ENCODE results near the gene IDH1.
"Not testable (repeated sequence)": the region's sequence is repeated elsewhere in the genome, so short reads cannot be mapped to it uniquely, and the experiment has no call there.

Gene IDH1

DNA sequence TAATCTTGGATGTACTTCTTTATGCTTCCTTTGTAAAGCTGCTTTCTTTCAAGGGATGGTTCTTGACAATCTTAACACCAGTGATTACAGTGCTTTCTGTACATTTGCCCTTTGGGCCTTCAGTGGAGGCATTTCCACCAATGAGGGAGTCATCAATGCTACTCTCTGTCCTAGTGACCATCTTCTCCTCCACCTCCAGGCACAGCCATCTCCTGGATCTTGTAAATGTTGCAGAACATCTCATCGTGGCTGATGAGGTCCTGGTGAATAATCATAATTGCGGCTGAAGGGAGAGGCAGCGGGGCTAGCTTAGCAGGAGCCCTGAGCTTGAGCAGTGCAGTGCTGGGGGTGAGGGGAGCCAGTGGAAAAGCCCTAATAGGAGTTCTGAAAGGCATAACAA is 32.5 kb downstream of the IDH1 start:
- H3K4me3 ChIP-seq (ENCODE audit: low read depth, low read length) = no peak overlapping the region
- in situ Hi-C loops (cut with HindIII; ENCODE audit: low sequenced_read_pairs) = no loop called here
- DNase-seq (ENCODE audit: low read depth) = no peak
- no peak for TF ChIP-seq CTCF (IDR thresholded peaks at IDR 0.05; ENCODE audit: low read depth, low read length, missing control alignments)

DNA sequence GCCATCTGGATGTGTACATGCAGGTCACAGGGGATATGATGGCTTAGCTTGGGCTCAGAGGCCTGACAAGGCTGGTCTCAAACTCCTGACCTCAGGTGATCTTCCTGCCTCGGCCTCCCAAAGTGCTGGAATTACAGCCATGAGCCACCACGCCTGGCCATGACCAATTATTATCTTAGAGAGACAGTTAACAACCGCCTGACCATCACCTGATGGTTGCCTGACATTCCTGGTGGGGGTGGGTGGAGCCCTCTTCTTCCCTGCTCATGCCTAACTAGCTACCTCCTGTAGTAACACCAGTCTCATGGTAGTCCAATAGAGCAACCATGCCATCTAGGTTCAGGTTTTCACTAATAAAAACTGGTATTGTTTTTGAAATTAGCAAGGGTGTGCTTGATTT is 33.0 kb downstream of the IDH1 start:
- DNase-seq (ENCODE audit: low read depth); in situ Hi-C loops (cut with HindIII; ENCODE audit: low sequenced_read_pairs); H3K4me3 ChIP-seq (ENCODE audit: low read depth, low read length): not testable (repeated sequence)

GRCh38 chr2:208210688-208211451 is 44.0 kb downstream of the IDH1 start:
- H3K4me3 ChIP-seq (ENCODE audit: low read depth, low read length) = no peak overlapping the region
- no peak for DNase-seq (ENCODE audit: low read depth)
- no peak for TF ChIP-seq CTCF (IDR thresholded peaks at IDR 0.05; ENCODE audit: low read depth, low read length, missing control alignments)
- in situ Hi-C loops (cut with HindIII; ENCODE audit: low sequenced_read_pairs) = no loop called here

- no peak for TF ChIP-seq CTCF (IDR thresholded peaks at IDR 0.05; ENCODE audit: low read depth, low read length, missing control alignments)
- H3K4me3 ChIP-seq (ENCODE audit: low read depth, low read length) = no peak overlapping the region
Observed at GRCh38 chr2:208208335-208209085, 46.4 kb downstream of the IDH1 start.

GRCh38 chr2:208207769-208208168 is 47.1 kb downstream of the IDH1 start:
- H3K4me3 ChIP-seq (ENCODE audit: low read depth, low read length) = no peak overlapping the region
- TF ChIP-seq CTCF (IDR thresholded peaks at IDR 0.05; ENCODE audit: low read depth, low read length, missing control alignments) = no peak
- DNase-seq (ENCODE audit: low read depth) = no peak
- in situ Hi-C loops (cut with HindIII; ENCODE audit: low sequenced_read_pairs) = no loop called here

More at GRCh38 chr2:208208335-208209085, 46.4 kb downstream of the IDH1 start:
- DNase-seq (ENCODE audit: low read depth) = no peak
- in situ Hi-C loops (cut with HindIII; ENCODE audit: low sequenced_read_pairs) = no loop called here

DNA sequence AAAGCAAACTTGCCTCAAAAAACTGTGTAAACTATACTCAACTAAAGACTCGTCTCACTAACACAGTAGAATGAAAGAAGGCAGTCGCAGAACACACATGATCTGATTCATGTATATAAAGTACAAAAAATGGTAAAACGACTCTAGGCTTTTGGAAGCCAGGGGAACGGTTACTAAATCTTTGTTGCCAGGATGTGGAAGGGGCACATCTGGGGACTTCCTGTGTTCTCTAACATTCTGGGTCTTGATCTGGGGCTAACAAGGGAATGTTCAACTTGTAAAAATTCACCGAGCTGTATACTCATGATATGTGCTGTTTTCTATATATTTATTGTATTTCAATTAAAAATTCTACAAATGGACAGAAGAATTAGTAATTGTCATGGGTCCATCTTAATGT is 50.7 kb downstream of the IDH1 start:
- TF ChIP-seq CTCF (IDR thresholded peaks at IDR 0.05; ENCODE audit: low read depth, low read length, missing control alignments) = no peak
- DNase-seq (ENCODE audit: low read depth) = no peak
- in situ Hi-C loops (cut with HindIII; ENCODE audit: low sequenced_read_pairs) = no loop called here

GRCh38 chr2:208195531-208195930 is 59.3 kb downstream of the IDH1 start:
- in situ Hi-C loops (cut with HindIII; ENCODE audit: low sequenced_read_pairs) = no loop called here
- H3K4me3 ChIP-seq (ENCODE audit: low read depth, low read length) = no peak overlapping the region
- TF ChIP-seq CTCF (IDR thresholded peaks at IDR 0.05; ENCODE audit: low read depth, low read length, missing control alignments) = no peak
- no peak for DNase-seq (ENCODE audit: low read depth)

More for the DNA sequence above, 50.7 kb downstream of the IDH1 start:
- H3K4me3 ChIP-seq (ENCODE audit: low read depth, low read length) = no peak overlapping the region

Measured in astrocyte of the cerebellum (primary cell).